HUES6 (cell line): ENCODE results near the gene CEP152.

Source experiments
- H3K27ac ChIP-seq: 2 replicates; pipeline ENCODE4 v1.7.0; 2013; ENCODE audit warnings: low read depth, mild to moderate bottlenecking, low read length, inconsistent platforms
- H3K27me3 ChIP-seq: 2 replicates; pipeline ENCODE4 v1.6.1; 2013; ENCODE audit warnings: low read length; ENCODE audit not compliant: control insufficient read depth, insufficient read depth
- H3K36me3 ChIP-seq: 2 replicates; pipeline ENCODE4 v1.6.1; 2013; ENCODE audit warnings: low read length; ENCODE audit not compliant: control insufficient read depth, insufficient read depth
- H3K4me1 ChIP-seq: 2 replicates; pipeline ENCODE4 v1.6.1; 2013; ENCODE audit warnings: low read length; ENCODE audit not compliant: control insufficient read depth, insufficient read depth
- H3K4me3 ChIP-seq: 2 replicates; pipeline ENCODE4 v1.5.1; 2013; ENCODE audit warnings: low read depth, low read length
- H3K9ac ChIP-seq: one replicate; pipeline ENCODE4 v1.6.1; 2013; ENCODE audit warnings: mild to moderate bottlenecking, low read length
- H3K9me3 ChIP-seq: 2 replicates; pipeline ENCODE4 v1.6.1; 2013; ENCODE audit warnings: low read depth, low read length; ENCODE audit not compliant: control insufficient read depth, insufficient read depth

The CEP152 gene

GRCh38 chr15:48708641-48709040, 102.2 kb downstream of the CEP152 start:
- Histone ChIP-seq H3K27me3 (no peaks in the 10 kb centered on the region), H3K36me3 (no peaks in the 10 kb centered on the region), H3K27ac (no peak overlapping the region)

GRCh38 chr15:48705381-48705780, 105.5 kb downstream of the CEP152 start:
- Histone ChIP-seq H3K9me3 (no peaks in the 10 kb centered on the region; the same call in 1 of the 2 replicates), H3K36me3 (no peaks in the 10 kb centered on the region), H3K9ac (no peak overlapping the region), H3K27ac (no peak overlapping the region), H3K4me1 (no peaks in the 10 kb centered on the region), H3K4me3 (no peak overlapping the region), H3K27me3 (no peaks in the 10 kb centered on the region)

More at GRCh38 chr15:48708641-48709040, 102.2 kb downstream of the CEP152 start:
- H3K4me1 ChIP-seq = 0 out of 2 replicates have a peak, but pooled peaks cover 7% of the 10 kb centered on the region
- H3K4me3 ChIP-seq = no peak overlapping the region
- no peak overlapping the region for H3K9ac ChIP-seq
- no peaks in the 10 kb centered on the region; the same call in 1 of the 2 replicates for H3K9me3 ChIP-seq

- Histone ChIP-seq H3K9ac (no peak overlapping the region), H3K27me3 (no peaks in the 10 kb centered on the region), H3K4me3 (no peak overlapping the region), H3K4me1 (no peaks in the 10 kb centered on the region), H3K9me3 (no peaks in the 10 kb centered on the region; the same call in 1 of the 2 replicates), H3K36me3 (no peaks in the 10 kb centered on the region), H3K27ac (no peak overlapping the region)
These were observed 107.3 kb downstream of the CEP152 start for GRCh38 chr15:48703544-48703943.

GRCh38 chr15:48702569-48703236, 108.2 kb downstream of the CEP152 start:
- Histone ChIP-seq H3K27ac (no peak overlapping the region), H3K9me3 (no peaks in the 10 kb centered on the region; the same call in 1 of the 2 replicates), H3K36me3 (no peaks in the 10 kb centered on the region), H3K9ac (no peak overlapping the region), H3K27me3 (no peaks in the 10 kb centered on the region), H3K4me1 (no peaks in the 10 kb centered on the region), H3K4me3 (no peak overlapping the region)

- Histone ChIP-seq H3K36me3 (no peaks in the 10 kb centered on the region), H3K27ac (no peak overlapping the region), H3K9me3 (no peaks in the 10 kb centered on the region), H3K4me3 (no peak overlapping the region), H3K27me3 (no peaks in the 10 kb centered on the region), H3K4me1 (no peaks in the 10 kb centered on the region), H3K9ac (no peak overlapping the region)
These were observed 114.1 kb downstream of the CEP152 start for GRCh38 chr15:48696627-48697312.

- no peak overlapping the region for H3K4me3 ChIP-seq
- H3K36me3 ChIP-seq = no peaks in the 10 kb centered on the region
- H3K9me3 ChIP-seq = no peaks in the 10 kb centered on the region
- no peak overlapping the region for H3K27ac ChIP-seq
- no peaks in the 10 kb centered on the region for H3K4me1 ChIP-seq
- no peak overlapping the region for H3K9ac ChIP-seq
- H3K27me3 ChIP-seq = no peaks in the 10 kb centered on the region
These were observed 114.9 kb downstream of the CEP152 start for GRCh38 chr15:48695827-48696573.

GRCh38 chr15:48695088-48695826, 115.6 kb downstream of the CEP152 start:
- H3K27ac ChIP-seq = no peak overlapping the region
- H3K9me3 ChIP-seq = no peaks in the 10 kb centered on the region
- H3K27me3 ChIP-seq = no peaks in the 10 kb centered on the region
- H3K9ac ChIP-seq = no peak overlapping the region
- H3K4me3 ChIP-seq = no peak overlapping the region
- no peaks in the 10 kb centered on the region for H3K36me3 ChIP-seq
- H3K4me1 ChIP-seq = no peaks in the 10 kb centered on the region

GRCh38 chr15:48693484-48693883, 117.4 kb downstream of the CEP152 start:
- H3K4me1 ChIP-seq = no peaks in the 10 kb centered on the region
- no peaks in the 10 kb centered on the region for H3K36me3 ChIP-seq
- H3K9me3 ChIP-seq = no peaks in the 10 kb centered on the region
- no peak overlapping the region for H3K4me3 ChIP-seq
- no peaks in the 10 kb centered on the region for H3K27me3 ChIP-seq
- no peak overlapping the region for H3K9ac ChIP-seq
- H3K27ac ChIP-seq = no peak overlapping the region

- Histone ChIP-seq H3K4me3 (no peak overlapping the region), H3K27me3 (no peaks in the 10 kb centered on the region), H3K36me3 (no peaks in the 10 kb centered on the region)
These were observed 122.4 kb downstream of the CEP152 start for GRCh38 chr15:48688493-48688892.

More at GRCh38 chr15:48688493-48688892, 122.4 kb downstream of the CEP152 start:
- Histone ChIP-seq H3K4me1 (no peaks in the 10 kb centered on the region), H3K9me3 (no peaks in the 10 kb centered on the region), H3K27ac (no peak overlapping the region), H3K9ac (no peak overlapping the region)
